GM19328 (cell line): ENCODE results near the gene GPC5.

Experiments used
- ATAC-seq: cut with Tn5 transposase; IDR thresholded peaks from one replicate; pipeline ENCODE4 v1.9.1; 2021; ENCODE audit warnings: mild to moderate bottlenecking, moderate library complexity; ENCODE audit not compliant: unreplicated experiment

GPC5 gene

GRCh38 chr13:91534996-91535395 lies 136.6 kb downstream of the GPC5 start:
- no peak for ATAC-seq

- ATAC-seq = no peak
These were observed 139.0 kb downstream of the GPC5 start for GRCh38 chr13:91537376-91537775.

GRCh38 chr13:91539286-91540157 lies 141.1 kb downstream of the GPC5 start:
- ATAC-seq = no peak

- ATAC-seq = no peak
These were observed 141.8 kb downstream of the GPC5 start for GRCh38 chr13:91540158-91540736.

GRCh38 chr13:91544723-91545122 lies 146.3 kb downstream of the GPC5 start:
- no peak for ATAC-seq

GRCh38 chr13:91546900-91547299 lies 148.5 kb downstream of the GPC5 start:
- no peak for ATAC-seq

GRCh38 chr13:91553584-91553983 lies 155.2 kb downstream of the GPC5 start:
- no peak for ATAC-seq

- no peak for ATAC-seq
These were observed 155.7 kb downstream of the GPC5 start for GRCh38 chr13:91554101-91554500.

GRCh38 chr13:91557328-91558090 lies 159.1 kb downstream of the GPC5 start:
- no peak for ATAC-seq

GRCh38 chr13:91563799-91564198 lies 165.4 kb downstream of the GPC5 start:
- ATAC-seq = no peak

GRCh38 chr13:91564396-91564795 lies 166.0 kb downstream of the GPC5 start:
- no peak for ATAC-seq

- no peak for ATAC-seq
These were observed 166.9 kb downstream of the GPC5 start for GRCh38 chr13:91565296-91565695.

GRCh38 chr13:91567485-91568207 lies 169.2 kb downstream of the GPC5 start:
- no peak for ATAC-seq

- ATAC-seq = no peak
These were observed 173.3 kb downstream of the GPC5 start for GRCh38 chr13:91571681-91572080.

GRCh38 chr13:91572439-91572838 lies 174.0 kb downstream of the GPC5 start:
- no peak for ATAC-seq

- no peak for ATAC-seq
These were observed 174.7 kb downstream of the GPC5 start for GRCh38 chr13:91572944-91573598.

- no peak for ATAC-seq
These were observed 176.3 kb downstream of the GPC5 start for GRCh38 chr13:91574766-91575165.

GRCh38 chr13:91576590-91576989 lies 178.2 kb downstream of the GPC5 start:
- no peak for ATAC-seq

- ATAC-seq = no peak
These were observed 180.9 kb downstream of the GPC5 start for GRCh38 chr13:91579320-91579719.

- ATAC-seq = no peak
These were observed 182.3 kb downstream of the GPC5 start for GRCh38 chr13:91580749-91581148.

GRCh38 chr13:91586609-91587008 lies 188.2 kb downstream of the GPC5 start:
- ATAC-seq = no peak
